ENCODE data around the gene CCSER2. TPM values are rescaled to one million over a fixed set of nuclear protein-coding genes. Genes with fewer than 3 reads are reported as not detected.

The CCSER2 gene
- polyA plus RNA-seq, 3 donors = 7.4 to 23.3 (median 14.3) TPM

GRCh38 chr10:84563868-84564267 lies 235.5 kb downstream of the CCSER2 start:
- Histone ChIP-seq H3K4me3 (replicated peaks in 1 of 3; ENCODE audit: low read depth in 2 of 3, low read length in 3 of 3) (no peak overlapping the region), H3K9ac (ENCODE audit: insufficient read depth, low read length, poor library complexity, severe bottlenecking) (no peak overlapping the region), H3K36me3 (replicated peaks in 1 of 2; ENCODE audit: control insufficient read depth in 1 of 2, insufficient read depth in 2 of 2, low read length in 2 of 2) (no peaks in the 10 kb centered on the region), H3K27ac (ENCODE audit: low read depth in 1 of 2, low read length in 2 of 2) (no peak overlapping the region), H3K27me3 (ENCODE audit: control insufficient read depth in 2 of 2, insufficient read depth in 2 of 2, low read length in 2 of 2) (no peaks in the 10 kb centered on the region), H3K9me3 (replicated peaks in 1 of 2; ENCODE audit: control insufficient read depth in 1 of 2, insufficient read depth in 1 of 2, low read length in 2 of 2) (no peaks in the 10 kb centered on the region), H4K20me1 (ENCODE audit: insufficient read depth, low read length) (no peaks in the 10 kb centered on the region), H3K4me1 (ENCODE audit: control insufficient read depth in 1 of 2, insufficient read depth in 2 of 2, low read length in 2 of 2) (no peaks in the 10 kb centered on the region), H3K79me2 (ENCODE audit: insufficient read depth, low read length) (no peaks in the 10 kb centered on the region), H3K4me2 (replicated peaks; ENCODE audit: extremely low read depth, low read length, poor library complexity, severe bottlenecking) (no peak overlapping the region), H2AFZ (ENCODE audit: insufficient read depth, low read depth, low read length, poor library complexity, severe bottlenecking) (no peak overlapping the region)
- 0% methylated on average over 2 of the region's 4 CpGs for WGBS (ENCODE audit: insufficient coverage)
- peaks cover 2% of the 10 kb centered on the region for H3K4me1 Mint-ChIP-seq
- DNase-seq = no peak
- peaks cover 0 to 2% (median 0%) of the 10 kb centered on the region in 7 donors for H3K9me3 Mint-ChIP-seq
- no peak overlapping the region for H3K4me3 Mint-ChIP-seq
- H3K27me3 Mint-ChIP-seq (ENCODE audit: low read depth in 3 of 3) = peaks cover 3 to 14% (median 4%) of the 10 kb centered on the region in 3 donors
- intact Hi-C loops (cut with micrococcal nuclease) = no loop called here
- H3K36me3 Mint-ChIP-seq = no peaks in the 10 kb centered on the region
- TF ChIP-seq CTCF (IDR thresholded peaks at IDR 0.05) = no peak
- peak overlapping the region in 1 of 7 donors; percentile 64 for H3K27ac Mint-ChIP-seq

DNA sequence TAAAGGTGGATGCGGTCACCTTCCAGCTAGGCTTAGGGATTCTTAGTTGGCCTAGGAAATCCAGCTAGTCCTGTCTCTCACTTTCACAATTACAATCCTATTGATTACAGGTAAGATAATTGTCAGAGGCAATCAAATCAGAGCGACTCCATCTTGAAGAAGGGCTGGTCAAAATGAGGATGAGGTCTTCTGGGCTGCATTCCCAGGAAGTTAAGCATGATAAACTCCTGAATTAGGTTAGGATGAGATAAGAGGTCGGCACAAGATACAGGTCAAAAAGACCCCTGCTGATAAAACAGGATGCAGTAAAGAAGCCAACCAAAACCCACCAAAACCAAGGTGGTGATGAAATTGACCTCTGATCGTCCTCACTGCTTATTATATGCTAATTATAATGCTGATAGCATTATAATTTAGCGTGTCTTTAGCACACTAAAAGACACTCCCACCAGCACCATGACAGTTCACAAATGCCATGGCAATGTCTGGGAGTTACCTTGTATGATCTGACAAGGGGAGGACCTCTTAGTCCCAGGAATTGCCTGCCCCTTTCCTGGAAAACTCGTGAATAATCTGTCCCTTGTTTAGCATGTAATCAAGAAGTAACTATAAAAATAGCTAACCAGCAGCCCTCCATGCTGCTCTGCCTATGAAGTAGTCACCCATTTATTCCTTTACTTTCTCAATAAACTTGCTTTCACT lies 237.6 kb downstream of the CCSER2 start:
- Mint-ChIP-seq H3K9me3 (peaks cover 0 to 6% (median 2%) of the 10 kb centered on the region in 7 donors), H3K36me3 (no peaks in the 10 kb centered on the region), H3K4me3 (no peak overlapping the region), H3K4me1 (peaks cover 2% of the 10 kb centered on the region), H3K27ac (no peak overlapping the region), H3K27me3 (ENCODE audit: low read depth in 3 of 3) (peaks cover 2 to 9% (median 4%) of the 10 kb centered on the region in 3 donors)
- Histone ChIP-seq H3K27me3 (ENCODE audit: control insufficient read depth in 2 of 2, insufficient read depth in 2 of 2, low read length in 2 of 2) (no peaks in the 10 kb centered on the region), H3K9me3 (replicated peaks in 1 of 2; ENCODE audit: control insufficient read depth in 1 of 2, insufficient read depth in 1 of 2, low read length in 2 of 2) (peaks cover 0 to under 1% of the 10 kb centered on the region in 2 donors), H3K27ac (ENCODE audit: low read depth in 1 of 2, low read length in 2 of 2) (no peak overlapping the region), H3K36me3 (replicated peaks in 1 of 2; ENCODE audit: control insufficient read depth in 1 of 2, insufficient read depth in 2 of 2, low read length in 2 of 2) (no peaks in the 10 kb centered on the region), H3K4me3 (replicated peaks in 1 of 3; ENCODE audit: low read depth in 2 of 3, low read length in 3 of 3) (no peak overlapping the region), H3K9ac (ENCODE audit: insufficient read depth, low read length, poor library complexity, severe bottlenecking) (no peak overlapping the region), H4K20me1 (ENCODE audit: insufficient read depth, low read length) (no peaks in the 10 kb centered on the region), H3K4me2 (replicated peaks; ENCODE audit: extremely low read depth, low read length, poor library complexity, severe bottlenecking) (no peak overlapping the region), H3K79me2 (ENCODE audit: insufficient read depth, low read length) (no peaks in the 10 kb centered on the region), H3K4me1 (ENCODE audit: control insufficient read depth in 1 of 2, insufficient read depth in 2 of 2, low read length in 2 of 2) (no peaks in the 10 kb centered on the region), H2AFZ (ENCODE audit: insufficient read depth, low read depth, low read length, poor library complexity, severe bottlenecking) (no peak overlapping the region)
- no peak for TF ChIP-seq CTCF (IDR thresholded peaks at IDR 0.05)
- intact Hi-C loops (cut with micrococcal nuclease) = no loop called here
- no peak for DNase-seq
- WGBS (ENCODE audit: insufficient coverage) = 83% methylated on average over 1 of the region's 6 CpGs

Data from CD14-positive monocyte (primary cell).